Endothelial cell of hepatic sinusoid (primary cell): ENCODE measurements around the gene HES2.
"Not testable (repeated sequence)": the region's sequence is repeated elsewhere in the genome, so short reads cannot be mapped to it uniquely, and the experiment has no call there.

Experiments used
- in situ Hi-C: cut with HindIII; loops from 2 replicates; pipeline ENCODE4 v1.10.0; 2017; ENCODE audit warnings: low sequenced_read_pairs

HES2 gene

GRCh38 chr1:6437012-6437700, 17.4 kb upstream of the HES2 start:
- in situ Hi-C loops, result not testable (repeated sequence)

- in situ Hi-C loops, result not testable (repeated sequence)
Measured at GRCh38 chr1:6436277-6436676, 16.6 kb upstream of the HES2 start.

GRCh38 chr1:6435547-6435946, 15.8 kb upstream of the HES2 start:
- in situ Hi-C loops, result no loop called here

- in situ Hi-C loops, result no loop called here
Measured at GRCh38 chr1:6435129-6435528, 15.4 kb upstream of the HES2 start.

- in situ Hi-C loops, result loop anchor here (5.0 kb wide), 1 partner anchor 72 kb away; no protein-coding TSS in a partner anchor
Measured at GRCh38 chr1:6434186-6434585, 14.5 kb upstream of the HES2 start.

- in situ Hi-C loops, result loop anchor here (5.0 kb wide), 1 partner anchor 70 kb away; no protein-coding TSS in a partner anchor
Measured at GRCh38 chr1:6431645-6432579, 12.2 kb upstream of the HES2 start.

- in situ Hi-C loops, result loop anchor here (5.0 kb wide), 1 partner anchor 68 kb away; no protein-coding TSS in a partner anchor
Measured at GRCh38 chr1:6429660-6430411, 10.1 kb upstream of the HES2 start.

- in situ Hi-C loops, result not testable (repeated sequence)
Measured at GRCh38 chr1:6428453-6428852, 8.7 kb upstream of the HES2 start.

GRCh38 chr1:6427441-6428390, 8.0 kb upstream of the HES2 start:
- in situ Hi-C loops, result no loop called here

GRCh38 chr1:6426972-6427350, 7.2 kb upstream of the HES2 start:
- in situ Hi-C loops, result no loop called here

GRCh38 chr1:6426277-6426971, 6.7 kb upstream of the HES2 start:
- in situ Hi-C loops, result no loop called here

GRCh38 chr1:6425658-6426057, 5.9 kb upstream of the HES2 start:
- in situ Hi-C loops, result no loop called here

GRCh38 chr1:6424619-6425593, 5.2 kb upstream of the HES2 start, which contains the start of gene ESPN:
Gene ESPN, plus strand, starts transcription at chr1:6424776. Its CDS starts 180 bp downstream, at chr1:6424956.
- in situ Hi-C loops, result no loop called here

GRCh38 chr1:6424000-6424565, 4.4 kb upstream of the HES2 start:
- in situ Hi-C loops, result no loop called here

- in situ Hi-C loops, result no loop called here
Measured at GRCh38 chr1:6423321-6423999, 3.7 kb upstream of the HES2 start.

GRCh38 chr1:6421266-6421665, 1.5 kb upstream of the HES2 start:
- in situ Hi-C loops, result no loop called here

GRCh38 chr1:6420454-6421042, 829 bp upstream of the HES2 start:
- in situ Hi-C loops, result no loop called here
